ENCODE measurements around the gene PSMC6. TPM values are rescaled to one million over a fixed set of nuclear protein-coding genes. Genes with fewer than 3 reads are reported as not detected.

PSMC6 gene
- total RNA-seq: 70.5 TPM

GRCh38 chr14:52706724-52707706, at the start of gene PSMC6:
Gene PSMC6, plus strand, starts transcription at chr14:52707200. Its CDS starts 20 bp downstream, at chr14:52707220.
- H3K27ac ChIP-seq (ENCODE audit: low read depth, low read length): peak within 1 kb of the TSS; percentile 85
- peak within 1 kb of the TSS; percentile 87 to 97 (median 97) for H3K4me3 ChIP-seq (ENCODE audit: low read length in 3 of 3)
- H3K36me3 ChIP-seq (ENCODE audit: control insufficient read depth in 3 of 3, insufficient read depth in 3 of 3, low read length in 3 of 3): peaks cover 15 to 28% (median 23%) of the 10 kb centered on the region in 3 donors
- H3K27me3 ChIP-seq (ENCODE audit: control insufficient read depth in 3 of 3, insufficient read depth in 3 of 3, low read length in 3 of 3): no peaks in the 10 kb centered on the region
- peaks cover 10 to 16% (median 16%) of the 10 kb centered on the region in 3 donors for H3K4me1 ChIP-seq (ENCODE audit: control insufficient read depth in 3 of 3, insufficient read depth in 3 of 3, low read length in 3 of 3)
- no peaks in the 10 kb centered on the region for H3K9me3 ChIP-seq (ENCODE audit: control insufficient read depth in 3 of 3, low read length in 3 of 3)
- peak within 1 kb of the TSS; percentile 86 to 97 (median 96) for H3K9ac ChIP-seq (ENCODE audit: low read depth in 1 of 3, low read length in 3 of 3)

GRCh38 chr14:52660325-52660724, 46.7 kb upstream of the PSMC6 start:
- Histone ChIP-seq H3K4me3 (ENCODE audit: low read length in 3 of 3) (no peak overlapping the region), H3K9ac (ENCODE audit: low read depth in 1 of 3, low read length in 3 of 3) (no peak overlapping the region), H3K27ac (ENCODE audit: low read depth, low read length) (no peak overlapping the region), H3K9me3 (ENCODE audit: control insufficient read depth in 3 of 3, low read length in 3 of 3) (no peaks in the 10 kb centered on the region), H3K4me1 (ENCODE audit: control insufficient read depth in 3 of 3, insufficient read depth in 3 of 3, low read length in 3 of 3) (no peaks in the 10 kb centered on the region), H3K36me3 (ENCODE audit: control insufficient read depth in 3 of 3, insufficient read depth in 3 of 3, low read length in 3 of 3) (peaks cover under 1 to 13% (median 11%) of the 10 kb centered on the region in 3 donors), H3K27me3 (ENCODE audit: control insufficient read depth in 3 of 3, insufficient read depth in 3 of 3, low read length in 3 of 3) (no peaks in the 10 kb centered on the region)

- H3K4me1 ChIP-seq (ENCODE audit: control insufficient read depth in 3 of 3, insufficient read depth in 3 of 3, low read length in 3 of 3): no peaks in the 10 kb centered on the region
- H3K9me3 ChIP-seq (ENCODE audit: control insufficient read depth in 3 of 3, low read length in 3 of 3): no peaks in the 10 kb centered on the region
- H3K27me3 ChIP-seq (ENCODE audit: control insufficient read depth in 3 of 3, insufficient read depth in 3 of 3, low read length in 3 of 3): no peaks in the 10 kb centered on the region
- no peak overlapping the region for H3K4me3 ChIP-seq (ENCODE audit: low read length in 3 of 3)
- H3K36me3 ChIP-seq (ENCODE audit: control insufficient read depth in 3 of 3, insufficient read depth in 3 of 3, low read length in 3 of 3): peaks cover 5 to 13% (median 11%) of the 10 kb centered on the region in 3 donors
- no peak overlapping the region for H3K9ac ChIP-seq (ENCODE audit: low read depth in 1 of 3, low read length in 3 of 3)
- no peak overlapping the region for H3K27ac ChIP-seq (ENCODE audit: low read depth, low read length)
Measured at GRCh38 chr14:52660832-52661231, 46.2 kb upstream of the PSMC6 start.

- H3K4me1 ChIP-seq (ENCODE audit: control insufficient read depth in 3 of 3, insufficient read depth in 3 of 3, low read length in 3 of 3): no peaks in the 10 kb centered on the region
- no peak overlapping the region for H3K4me3 ChIP-seq (ENCODE audit: low read length in 3 of 3)
- no peak overlapping the region for H3K9ac ChIP-seq (ENCODE audit: low read depth in 1 of 3, low read length in 3 of 3)
- no peaks in the 10 kb centered on the region for H3K9me3 ChIP-seq (ENCODE audit: control insufficient read depth in 3 of 3, low read length in 3 of 3)
- H3K36me3 ChIP-seq (ENCODE audit: control insufficient read depth in 3 of 3, insufficient read depth in 3 of 3, low read length in 3 of 3): peaks cover 6 to 13% (median 11%) of the 10 kb centered on the region in 3 donors
- no peak overlapping the region for H3K27ac ChIP-seq (ENCODE audit: low read depth, low read length)
- no peaks in the 10 kb centered on the region for H3K27me3 ChIP-seq (ENCODE audit: control insufficient read depth in 3 of 3, insufficient read depth in 3 of 3, low read length in 3 of 3)
Measured at GRCh38 chr14:52661314-52661713, 45.7 kb upstream of the PSMC6 start.

- no peaks in the 10 kb centered on the region for H3K9me3 ChIP-seq (ENCODE audit: control insufficient read depth in 3 of 3, low read length in 3 of 3)
- H3K4me3 ChIP-seq (ENCODE audit: low read length in 3 of 3): no peak overlapping the region
- no peak overlapping the region for H3K9ac ChIP-seq (ENCODE audit: low read depth in 1 of 3, low read length in 3 of 3)
- no peaks in the 10 kb centered on the region for H3K27me3 ChIP-seq (ENCODE audit: control insufficient read depth in 3 of 3, insufficient read depth in 3 of 3, low read length in 3 of 3)
- peaks cover 3 to 7% (median 6%) of the 10 kb centered on the region in 3 donors for H3K36me3 ChIP-seq (ENCODE audit: control insufficient read depth in 3 of 3, insufficient read depth in 3 of 3, low read length in 3 of 3)
- no peaks in the 10 kb centered on the region for H3K4me1 ChIP-seq (ENCODE audit: control insufficient read depth in 3 of 3, insufficient read depth in 3 of 3, low read length in 3 of 3)
- no peak overlapping the region for H3K27ac ChIP-seq (ENCODE audit: low read depth, low read length)
Measured at GRCh38 chr14:52663850-52664249, 43.1 kb upstream of the PSMC6 start.

GRCh38 chr14:52678591-52678990, 28.4 kb upstream of the PSMC6 start:
- H3K27me3 ChIP-seq (ENCODE audit: control insufficient read depth in 3 of 3, insufficient read depth in 3 of 3, low read length in 3 of 3): no peaks in the 10 kb centered on the region
- H3K9me3 ChIP-seq (ENCODE audit: control insufficient read depth in 3 of 3, low read length in 3 of 3): no peaks in the 10 kb centered on the region
- H3K4me3 ChIP-seq (ENCODE audit: low read length in 3 of 3): no peak overlapping the region
- H3K36me3 ChIP-seq (ENCODE audit: control insufficient read depth in 3 of 3, insufficient read depth in 3 of 3, low read length in 3 of 3): peaks cover 7 to 19% (median 14%) of the 10 kb centered on the region in 3 donors
- no peak overlapping the region for H3K9ac ChIP-seq (ENCODE audit: low read depth in 1 of 3, low read length in 3 of 3)
- no peak overlapping the region for H3K27ac ChIP-seq (ENCODE audit: low read depth, low read length)
- no peaks in the 10 kb centered on the region for H3K4me1 ChIP-seq (ENCODE audit: control insufficient read depth in 3 of 3, insufficient read depth in 3 of 3, low read length in 3 of 3)

- Histone ChIP-seq H3K9ac (ENCODE audit: low read depth in 1 of 3, low read length in 3 of 3) (no peak overlapping the region), H3K9me3 (ENCODE audit: control insufficient read depth in 3 of 3, low read length in 3 of 3) (no peaks in the 10 kb centered on the region), H3K36me3 (ENCODE audit: control insufficient read depth in 3 of 3, insufficient read depth in 3 of 3, low read length in 3 of 3) (peaks cover 0 to 5% (median 2%) of the 10 kb centered on the region in 3 donors), H3K27me3 (ENCODE audit: control insufficient read depth in 3 of 3, insufficient read depth in 3 of 3, low read length in 3 of 3) (no peaks in the 10 kb centered on the region), H3K27ac (ENCODE audit: low read depth, low read length) (no peak overlapping the region), H3K4me3 (ENCODE audit: low read length in 3 of 3) (no peak overlapping the region), H3K4me1 (ENCODE audit: control insufficient read depth in 3 of 3, insufficient read depth in 3 of 3, low read length in 3 of 3) (peaks cover 0 to 3% (median 0%) of the 10 kb centered on the region in 3 donors)
Measured at GRCh38 chr14:52683985-52684520, 22.9 kb upstream of the PSMC6 start.

- no peak overlapping the region for H3K4me3 ChIP-seq (ENCODE audit: low read length in 3 of 3)
Measured at GRCh38 chr14:52686176-52686575, 20.8 kb upstream of the PSMC6 start.

GRCh38 chr14:52690983-52691760, 15.8 kb upstream of the PSMC6 start:
- H3K27ac ChIP-seq (ENCODE audit: low read depth, low read length): no peak overlapping the region
- peaks cover 9 to 14% (median 10%) of the 10 kb centered on the region in 3 donors for H3K4me1 ChIP-seq (ENCODE audit: control insufficient read depth in 3 of 3, insufficient read depth in 3 of 3, low read length in 3 of 3)
- no peak overlapping the region for H3K9ac ChIP-seq (ENCODE audit: low read depth in 1 of 3, low read length in 3 of 3)
- H3K27me3 ChIP-seq (ENCODE audit: control insufficient read depth in 3 of 3, insufficient read depth in 3 of 3, low read length in 3 of 3): no peaks in the 10 kb centered on the region
- no peaks in the 10 kb centered on the region for H3K36me3 ChIP-seq (ENCODE audit: control insufficient read depth in 3 of 3, insufficient read depth in 3 of 3, low read length in 3 of 3)
- no peaks in the 10 kb centered on the region for H3K9me3 ChIP-seq (ENCODE audit: control insufficient read depth in 3 of 3, low read length in 3 of 3)
- H3K4me3 ChIP-seq (ENCODE audit: low read length in 3 of 3): no peak overlapping the region

More at GRCh38 chr14:52686176-52686575, 20.8 kb upstream of the PSMC6 start:
- Histone ChIP-seq H3K9me3 (ENCODE audit: control insufficient read depth in 3 of 3, low read length in 3 of 3) (no peaks in the 10 kb centered on the region), H3K9ac (ENCODE audit: low read depth in 1 of 3, low read length in 3 of 3) (no peak overlapping the region), H3K27me3 (ENCODE audit: control insufficient read depth in 3 of 3, insufficient read depth in 3 of 3, low read length in 3 of 3) (no peaks in the 10 kb centered on the region), H3K27ac (ENCODE audit: low read depth, low read length) (no peak overlapping the region), H3K36me3 (ENCODE audit: control insufficient read depth in 3 of 3, insufficient read depth in 3 of 3, low read length in 3 of 3) (peaks cover 0 to 2% (median under 1%) of the 10 kb centered on the region in 3 donors), H3K4me1 (ENCODE audit: control insufficient read depth in 3 of 3, insufficient read depth in 3 of 3, low read length in 3 of 3) (peaks cover 0 to 3% (median 0%) of the 10 kb centered on the region in 3 donors)

Data from skeletal muscle tissue (tissue), 4 donors.